Mesenchymal stem cell (in vitro differentiated cells and primary cell): ENCODE results near the gene NPW.

Source experiments
- DNase-seq: peaks from one replicate; pipeline ENCODE4 v3.0.0-alpha.2; 2013
- H2AFZ ChIP-seq: one replicate; pipeline ENCODE4 v1.6.1; 2013; ENCODE audit warnings: low read depth, mild to moderate bottlenecking, control low read depth, inconsistent platforms, low read length, moderate library complexity
- H2AK5ac ChIP-seq: 2 replicates; pipeline ENCODE4 v1.6.1; 2013; ENCODE audit warnings: low read length, moderate library complexity, mild to moderate bottlenecking, inconsistent platforms; ENCODE audit not compliant: severe bottlenecking
- H2BK120ac ChIP-seq: one replicate; pipeline ENCODE4 v1.6.1; 2013; ENCODE audit warnings: low read depth, mild to moderate bottlenecking, inconsistent platforms, low read length, moderate library complexity
- H2BK12ac ChIP-seq, 2 experiments: one replicate each; pipeline ENCODE4 v1.6.1; 2013; ENCODE audit warnings: inconsistent platforms in 2 of 2, low read length in 2 of 2, mild to moderate bottlenecking in 2 of 2, moderate library complexity in 2 of 2, control low read depth in 1 of 2
- H2BK15ac ChIP-seq: one replicate; pipeline ENCODE4 v1.6.1; 2013; ENCODE audit warnings: mild to moderate bottlenecking, low read depth, inconsistent platforms; ENCODE audit not compliant: poor library complexity, severe bottlenecking
- H2BK5ac ChIP-seq: 2 replicates; pipeline ENCODE4 v1.6.1; 2013; ENCODE audit warnings: low read depth, mild to moderate bottlenecking, low read length, control low read depth, inconsistent platforms; ENCODE audit not compliant: poor library complexity, severe bottlenecking
- H3K14ac ChIP-seq, 2 experiments: one replicate each; pipeline ENCODE4 v1.6.1; 2013; ENCODE audit warnings: inconsistent platforms in 2 of 2, low read length in 2 of 2, control low read depth in 1 of 2, mild to moderate bottlenecking in 1 of 2, moderate library complexity in 1 of 2
- H3K18ac ChIP-seq, 2 experiments: one replicate each; pipeline ENCODE4 v1.6.1; 2013; ENCODE audit warnings: inconsistent platforms in 2 of 2, low read length in 2 of 2, control low read depth in 1 of 2, low read depth in 1 of 2, mild to moderate bottlenecking in 1 of 2
- H3K23ac ChIP-seq, 2 experiments: one replicate each; pipeline ENCODE4 v1.6.1; 2013; ENCODE audit warnings: inconsistent platforms in 2 of 2, low read length in 2 of 2, mild to moderate bottlenecking in 2 of 2, moderate library complexity in 2 of 2, control low read depth in 1 of 2
- H3K27ac ChIP-seq: 2 replicates; pipeline ENCODE4 v1.5.1; 2013; ENCODE audit warnings: mild to moderate bottlenecking, moderate library complexity, low read length, control low read depth, inconsistent platforms; ENCODE audit not compliant: poor library complexity, severe bottlenecking
- H3K27me3 ChIP-seq, 2 experiments: 2 replicates each; pipeline versions ENCODE4 v1.6.1 to v1.7.0; 2013; ENCODE audit warnings: low read length in 2 of 2, mild to moderate bottlenecking in 2 of 2, moderate library complexity in 2 of 2, control low read depth in 1 of 2, inconsistent platforms in 1 of 2; ENCODE audit not compliant: control insufficient read depth in 1 of 2, insufficient read depth in 1 of 2
- H3K36me3 ChIP-seq, 2 experiments: 2 replicates each; pipeline versions ENCODE4 v1.6.1 to v1.7.0; 2013; ENCODE audit warnings: low read length in 2 of 2, control low read depth in 1 of 2, inconsistent platforms in 1 of 2, low read depth in 1 of 2, mild to moderate bottlenecking in 1 of 2; ENCODE audit not compliant: insufficient read depth in 2 of 2, control insufficient read depth in 1 of 2
- H3K4ac ChIP-seq, 2 experiments: one replicate each; pipeline ENCODE4 v1.6.1; 2013; ENCODE audit warnings: inconsistent platforms in 2 of 2, low read length in 2 of 2, mild to moderate bottlenecking in 2 of 2, moderate library complexity in 2 of 2, control low read depth in 1 of 2, low read depth in 1 of 2
- H3K4me1 ChIP-seq: 2 replicates; pipeline ENCODE4 v1.6.1; 2013; ENCODE audit warnings: low read depth, low read length, control low read depth; ENCODE audit not compliant: control insufficient read depth, insufficient read depth
- H3K4me2 ChIP-seq: 2 replicates; pipeline ENCODE4 v1.6.1; 2013; ENCODE audit warnings: low read length, mild to moderate bottlenecking, inconsistent platforms; ENCODE audit not compliant: poor library complexity, severe bottlenecking
- H3K4me3 ChIP-seq, 2 experiments: 2 replicates each; pipeline versions ENCODE4 v1.5.1 to v1.7.0; 2013; ENCODE audit warnings: low read length in 2 of 2, mild to moderate bottlenecking in 2 of 2, control low read depth in 1 of 2, low read depth in 1 of 2; ENCODE audit not compliant: insufficient read depth in 1 of 2
- H3K79me1 ChIP-seq: replicated peaks from 2 replicates; pipeline ENCODE4 v1.6.1; 2013; ENCODE audit warnings: mild to moderate bottlenecking, control low read depth, low read length, inconsistent platforms; ENCODE audit not compliant: poor library complexity, severe bottlenecking
- H3K9ac ChIP-seq: 2 replicates; pipeline ENCODE4 v1.7.0; 2013; ENCODE audit warnings: mild to moderate bottlenecking, low read length, moderate library complexity
- H3K9me3 ChIP-seq: 2 replicates; pipeline ENCODE4 v1.7.0; 2013; ENCODE audit warnings: mild to moderate bottlenecking, low read length; ENCODE audit not compliant: control insufficient read depth
- H4K8ac ChIP-seq: one replicate; pipeline ENCODE4 v1.6.1; 2013; ENCODE audit warnings: inconsistent platforms, mild to moderate bottlenecking, low read length, moderate library complexity
- H4K91ac ChIP-seq: one replicate; pipeline ENCODE4 v1.6.1; 2013; ENCODE audit warnings: mild to moderate bottlenecking, low read length, inconsistent platforms
- WGBS: methylation state at CpG from one replicate; pipeline ENCODE4 v1.1.7; 2013; ENCODE audit warnings: mixed read lengths; 5-methylcytosine and 5-hydroxymethylcytosine counted together

The NPW gene

DNA sequence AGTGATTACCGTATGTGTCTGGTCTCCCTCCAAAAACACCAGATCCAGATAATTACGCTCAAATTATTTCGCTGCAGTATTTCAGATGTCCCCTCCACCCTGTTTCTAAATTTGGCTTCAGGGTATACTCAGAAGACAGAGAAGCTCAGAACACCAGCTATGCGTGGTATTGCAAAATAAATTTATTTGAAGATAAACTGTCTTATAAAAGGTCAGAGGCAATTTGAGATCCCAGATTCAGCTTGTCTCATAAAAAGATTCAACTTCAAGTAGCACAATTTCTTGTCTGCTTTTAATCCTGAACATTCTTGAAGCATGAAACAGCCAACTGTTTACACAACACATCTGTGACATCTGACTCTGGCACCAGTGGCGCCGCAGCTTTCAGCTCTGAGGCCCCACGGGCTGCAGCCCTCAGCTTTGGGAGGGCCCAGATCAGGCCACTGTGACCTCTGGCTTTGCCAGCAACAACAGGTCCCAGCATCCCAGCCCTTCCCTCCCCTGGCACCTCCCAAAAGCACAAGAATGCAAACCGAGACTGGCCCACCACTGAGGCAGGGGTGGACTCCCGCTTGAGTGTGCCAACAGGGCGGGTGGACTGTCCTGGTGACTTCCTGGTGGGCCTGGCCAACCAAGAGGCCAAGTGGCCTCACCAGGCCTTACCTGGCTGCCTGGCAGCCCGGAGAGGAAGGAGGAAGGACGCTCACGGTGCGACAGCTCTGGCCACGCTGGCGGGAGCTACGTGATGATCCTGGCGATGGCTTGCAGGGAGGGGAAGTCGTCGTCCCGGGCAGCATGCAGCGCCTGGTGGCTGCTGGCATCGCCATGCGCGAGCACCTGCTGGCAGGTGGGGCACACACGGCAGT lies 21.9 kb upstream of the NPW start:
- peaks cover 62 to 69% of the 10 kb centered on the region in 2 experiments for H3K36me3 ChIP-seq
- peak; percentile 28 for DNase-seq
- no peak overlapping the region for H2BK12ac ChIP-seq
- peak overlapping the region in 1 of 2 experiments; percentile 29 for H3K18ac ChIP-seq
- H4K8ac ChIP-seq: no peak overlapping the region
- 84% methylated on average over 25 of the region's 26 CpGs for WGBS
- H3K4me1 ChIP-seq: peaks cover 14% of the 10 kb centered on the region
- H3K23ac ChIP-seq: no peak overlapping the region
- H3K79me1 ChIP-seq: peaks cover 25% of the 10 kb centered on the region
- no peak overlapping the region for H3K4ac ChIP-seq
- H2BK120ac ChIP-seq: no peak overlapping the region
- no peak overlapping the region for H3K27ac ChIP-seq
- peak overlapping the region; percentile 13 for H3K9ac ChIP-seq
- peaks cover 0 to 4% of the 10 kb centered on the region in 2 experiments for H3K27me3 ChIP-seq
- no peaks in the 10 kb centered on the region for H3K9me3 ChIP-seq
- H2AFZ ChIP-seq: no peak overlapping the region
- no peak overlapping the region for H2AK5ac ChIP-seq
- H3K14ac ChIP-seq: no peak overlapping the region
- no peak overlapping the region for H3K4me3 ChIP-seq
- H2BK15ac ChIP-seq: no peak overlapping the region
- H2BK5ac ChIP-seq: no peak overlapping the region
- H4K91ac ChIP-seq: no peak overlapping the region
- no peak overlapping the region for H3K4me2 ChIP-seq

DNA sequence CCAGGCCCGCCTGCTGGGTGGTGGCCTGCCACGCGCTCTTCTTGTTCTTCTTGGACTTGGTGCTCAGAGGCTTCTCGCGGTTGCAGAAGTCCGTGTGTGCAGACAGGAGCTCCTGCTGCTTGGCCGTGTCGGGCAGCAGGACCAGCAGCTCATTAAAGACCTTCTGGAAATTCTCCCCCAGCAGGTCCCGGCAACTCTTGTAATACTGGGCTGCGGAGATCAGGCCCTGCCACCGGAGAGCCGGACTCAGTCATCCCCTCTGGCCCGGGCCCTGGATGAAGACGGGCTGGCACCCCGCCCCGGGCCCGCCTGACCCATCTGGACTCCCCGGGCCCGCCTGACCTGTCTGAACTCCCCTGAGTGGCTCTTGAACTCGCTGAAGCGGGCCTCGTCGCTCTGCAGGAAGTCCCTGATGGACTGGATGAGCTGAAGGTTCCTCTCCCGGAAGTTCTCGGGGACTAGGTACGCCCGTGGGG lies 21.2 kb upstream of the NPW start:
- H3K4me1 ChIP-seq: peaks cover 10% of the 10 kb centered on the region
- H4K91ac ChIP-seq: no peak overlapping the region
- H3K36me3 ChIP-seq: peaks cover 69 to 73% of the 10 kb centered on the region in 2 experiments
- H2AK5ac ChIP-seq: no peak overlapping the region
- no peak overlapping the region for H3K4me2 ChIP-seq
- no peak overlapping the region for H3K14ac ChIP-seq
- H3K18ac ChIP-seq: no peak overlapping the region
- DNase-seq: no peak
- H2BK120ac ChIP-seq: no peak overlapping the region
- H3K9ac ChIP-seq: no peak overlapping the region
- H3K23ac ChIP-seq: no peak overlapping the region
- no peak overlapping the region for H3K4ac ChIP-seq
- no peak overlapping the region for H3K27ac ChIP-seq
- H3K4me3 ChIP-seq: no peak overlapping the region
- 95% methylated on average over 27 of the region's 27 CpGs for WGBS
- no peak overlapping the region for H4K8ac ChIP-seq
- no peak overlapping the region for H2BK5ac ChIP-seq
- no peak overlapping the region for H2BK12ac ChIP-seq
- H2AFZ ChIP-seq: no peak overlapping the region
- no peaks in the 10 kb centered on the region for H3K27me3 ChIP-seq
- H3K79me1 ChIP-seq: peaks cover 27% of the 10 kb centered on the region
- H3K9me3 ChIP-seq: no peaks in the 10 kb centered on the region
- H2BK15ac ChIP-seq: no peak overlapping the region

DNA sequence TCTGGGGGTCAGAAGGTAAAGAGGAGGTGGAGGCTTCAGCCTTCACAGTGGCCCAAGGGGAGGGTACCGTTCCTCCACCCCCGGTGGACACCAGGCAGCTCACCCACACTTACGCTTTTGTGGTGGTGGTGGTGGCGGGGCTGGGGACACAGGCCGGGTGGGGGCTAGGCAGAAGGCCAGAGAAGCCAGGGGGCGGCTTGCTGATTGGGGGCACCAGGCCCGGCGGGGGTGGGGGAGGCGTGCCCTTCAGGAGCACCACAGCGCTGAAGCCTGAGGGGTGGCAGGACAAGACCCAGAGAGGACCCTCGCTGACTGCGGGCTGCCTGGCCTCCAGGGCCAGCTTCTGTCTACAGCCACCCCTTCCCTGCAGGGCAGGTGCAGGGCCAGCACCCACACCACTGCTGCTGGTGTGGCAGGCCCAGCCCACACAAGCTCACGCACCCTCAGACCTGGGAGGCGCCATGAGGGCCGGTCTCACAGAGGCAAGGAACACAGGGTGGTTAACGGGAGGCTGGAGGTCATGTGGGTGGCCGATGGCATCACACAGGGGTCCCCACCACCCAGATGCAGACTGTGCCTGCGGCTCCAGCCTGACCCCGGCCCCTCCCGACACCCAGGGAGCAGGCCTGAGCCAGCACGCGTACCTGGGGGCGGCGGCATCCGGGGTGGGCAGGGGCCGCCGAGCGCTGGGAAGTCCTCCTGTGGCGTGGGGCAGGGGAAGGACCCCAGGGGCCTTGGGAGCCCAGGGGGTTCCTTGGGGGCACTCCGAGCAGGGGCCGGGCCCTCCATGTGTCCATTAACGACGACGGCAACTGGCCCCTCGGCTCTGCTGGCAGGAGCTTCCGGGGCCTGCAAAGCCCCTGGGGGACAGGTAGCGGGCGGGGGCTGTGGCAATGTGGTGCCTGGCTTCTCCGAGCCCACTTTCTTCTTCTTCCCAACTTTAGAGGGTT lies 20.5 kb upstream of the NPW start:
- WGBS: 97% methylated on average over 38 of the region's 39 CpGs
- H3K27me3 ChIP-seq: no peaks in the 10 kb centered on the region
- no peak overlapping the region for H3K23ac ChIP-seq
- H2BK12ac ChIP-seq: no peak overlapping the region
- no peak overlapping the region for H3K9ac ChIP-seq
- peak overlapping the region; percentile 32 for H2BK15ac ChIP-seq
- H2AFZ ChIP-seq: no peak overlapping the region
- no peak overlapping the region for H3K4me3 ChIP-seq
- H3K4me1 ChIP-seq: peaks cover 12% of the 10 kb centered on the region
- no peak overlapping the region for H3K4ac ChIP-seq
- H4K91ac ChIP-seq: peak overlapping the region; percentile 14
- H3K18ac ChIP-seq: no peak overlapping the region
- H2BK5ac ChIP-seq: no peak overlapping the region
- H2BK120ac ChIP-seq: no peak overlapping the region
- no peak overlapping the region for H4K8ac ChIP-seq
- no peaks in the 10 kb centered on the region for H3K9me3 ChIP-seq
- H3K79me1 ChIP-seq: peaks cover 29% of the 10 kb centered on the region
- H3K27ac ChIP-seq: no peak overlapping the region
- H3K36me3 ChIP-seq: peaks cover 74 to 75% of the 10 kb centered on the region in 2 experiments
- DNase-seq: no peak
- H3K4me2 ChIP-seq: no peak overlapping the region
- no peak overlapping the region for H2AK5ac ChIP-seq
- no peak overlapping the region for H3K14ac ChIP-seq
